GM21619 (cell line): ENCODE measurements around the gene SLC43A2.
"Not testable (repeated sequence)": the region's sequence is repeated elsewhere in the genome, so short reads cannot be mapped to it uniquely, and the experiment has no call there.

Experiments used
- ATAC-seq: cut with Tn5 transposase; IDR thresholded peaks from one replicate; pipeline ENCODE4 v1.9.1; 2021; ENCODE audit not compliant: unreplicated experiment

Gene SLC43A2

DNA sequence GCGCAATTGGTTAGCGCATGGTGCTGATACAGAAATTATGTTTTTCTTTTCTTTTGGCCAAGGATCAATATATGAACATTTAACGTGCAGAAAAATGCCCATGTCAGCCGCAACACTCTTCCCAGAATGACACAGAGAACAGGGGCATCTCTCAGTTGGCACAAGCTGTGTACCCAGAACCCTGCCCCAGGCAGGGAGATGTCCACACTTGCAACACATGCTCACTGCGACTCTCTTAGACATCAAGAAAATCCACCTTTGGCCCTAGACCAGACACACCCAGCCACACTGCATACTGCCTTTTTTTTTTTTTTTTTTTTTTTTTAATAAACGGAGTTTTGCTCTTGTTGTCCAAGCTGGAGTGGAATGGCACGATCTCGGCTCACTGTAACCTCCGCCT, 83.0 kb downstream of the SLC43A2 start:
- no peak for ATAC-seq

DNA sequence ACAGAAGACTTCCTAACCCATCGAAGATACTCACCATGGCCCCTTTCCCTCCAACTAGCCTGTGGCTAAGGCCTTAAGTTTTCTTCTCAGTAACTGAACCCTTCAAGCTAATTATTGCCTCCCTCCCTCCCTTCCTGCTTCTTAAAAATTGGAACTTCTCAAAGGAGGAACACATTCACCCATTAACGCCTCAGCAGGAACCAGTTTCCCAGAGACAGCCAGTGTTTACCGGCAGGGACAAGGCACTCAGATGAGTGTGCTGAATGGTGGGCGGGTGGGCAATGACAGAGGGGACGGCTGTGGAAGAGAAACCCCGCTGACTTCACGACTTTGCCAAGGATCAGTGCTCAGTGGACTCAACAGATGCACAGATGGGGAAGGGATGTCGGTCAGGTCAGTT, 86.3 kb downstream of the SLC43A2 start:
- no peak for ATAC-seq

DNA sequence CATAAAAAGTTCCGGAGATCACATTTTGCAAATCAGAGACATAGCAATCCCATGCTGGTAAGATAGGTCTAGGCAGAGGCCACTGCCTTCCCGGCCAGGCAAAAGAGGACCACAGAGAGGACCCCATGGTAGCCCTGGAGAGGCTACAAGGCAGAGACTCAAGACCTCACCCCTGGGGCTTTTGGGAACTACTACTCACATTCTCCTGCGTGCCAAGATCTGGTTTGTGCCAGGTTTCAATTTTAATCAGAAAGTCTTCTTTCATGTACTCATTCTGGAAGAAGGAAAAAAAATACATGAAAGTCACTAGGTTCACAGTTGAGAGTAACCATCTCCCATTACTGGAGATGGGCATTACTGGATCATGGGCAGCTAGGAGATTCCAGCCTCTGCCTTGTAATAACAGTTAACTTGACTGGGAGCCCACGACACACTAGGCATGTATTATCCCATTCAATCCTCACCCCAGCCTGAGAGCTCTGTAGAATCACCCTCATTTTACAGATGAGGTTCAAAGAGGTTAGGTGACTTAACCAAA, 87.2 kb downstream of the SLC43A2 start:
- ATAC-seq, result no peak

DNA sequence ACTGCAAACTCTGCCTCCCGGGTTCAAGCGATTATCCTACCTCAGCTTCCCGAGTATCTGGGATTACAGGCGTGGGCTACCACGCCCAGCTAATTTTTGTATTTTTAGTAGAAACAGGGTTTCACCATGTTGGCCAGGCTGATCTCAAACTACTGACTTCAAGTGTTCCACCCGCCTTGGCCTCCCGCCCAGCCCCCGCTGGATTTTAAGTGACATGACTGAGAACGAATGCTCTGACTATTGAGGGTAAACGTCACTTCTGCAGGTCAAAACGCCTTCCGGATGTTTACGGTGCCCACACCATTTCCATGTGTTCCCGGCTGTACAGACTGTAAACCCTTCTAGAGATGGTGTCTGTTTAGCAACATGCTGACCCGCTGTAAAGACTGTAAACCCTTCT, 88.8 kb downstream of the SLC43A2 start:
- ATAC-seq, result no peak

DNA sequence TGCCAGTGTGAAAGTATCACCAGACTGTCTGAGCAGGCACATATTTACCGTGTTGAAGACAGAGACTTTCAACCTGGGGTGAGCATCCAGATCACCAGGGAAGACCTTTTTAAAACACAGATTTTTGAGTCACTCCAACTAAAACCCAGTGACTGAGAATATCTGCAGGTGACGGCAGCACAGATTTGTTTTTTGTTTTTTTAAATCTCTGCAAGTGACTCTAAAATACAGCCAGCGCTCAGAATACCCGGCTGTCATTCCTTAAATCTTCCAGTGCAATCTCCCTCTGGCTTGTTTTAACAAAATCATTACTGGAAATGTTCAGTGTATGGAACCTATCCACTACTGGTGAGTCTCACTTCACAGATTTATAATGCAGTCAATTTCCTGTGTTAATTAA, 92.9 kb downstream of the SLC43A2 start:
- no peak for ATAC-seq

GRCh38 chr17:1533661-1534325, 94.8 kb downstream of the SLC43A2 start:
- no peak for ATAC-seq

DNA sequence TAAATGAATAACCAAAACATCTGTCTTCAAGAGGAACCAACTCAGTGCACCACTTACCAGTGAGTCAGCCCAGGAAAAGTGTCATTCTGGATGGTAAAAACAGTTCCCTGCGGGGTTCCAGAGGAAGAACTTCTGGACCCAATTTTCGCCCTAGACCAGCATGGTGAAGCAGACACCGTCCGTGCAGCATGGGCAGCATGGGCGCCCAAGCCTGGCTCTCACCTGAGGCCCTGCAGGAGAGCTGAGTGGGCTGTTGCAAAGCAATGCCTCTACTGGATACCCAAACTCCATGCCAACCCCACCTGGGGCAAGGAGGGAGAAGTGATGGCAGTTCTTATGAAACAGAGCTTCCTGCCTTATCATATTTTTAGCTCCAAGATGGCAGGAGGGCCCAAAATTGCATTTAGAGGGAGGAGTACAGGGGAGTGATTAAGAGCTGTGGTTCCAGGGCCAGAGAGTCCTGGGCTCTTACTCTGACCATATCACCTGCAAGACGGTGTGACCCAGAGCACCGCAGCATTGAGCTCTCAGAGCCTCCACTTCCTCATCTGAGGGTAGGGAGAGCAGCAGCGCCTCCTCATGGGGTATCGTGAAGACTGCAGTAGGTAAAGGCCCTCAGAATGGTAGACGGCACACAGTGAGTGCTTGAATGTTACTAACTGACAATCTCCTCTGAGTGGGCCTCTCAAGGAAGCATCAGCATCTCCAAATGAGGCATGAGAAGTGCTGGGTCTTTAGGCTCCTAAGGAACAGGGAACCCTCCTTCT, 95.6 kb downstream of the SLC43A2 start:
- no peak for ATAC-seq

DNA sequence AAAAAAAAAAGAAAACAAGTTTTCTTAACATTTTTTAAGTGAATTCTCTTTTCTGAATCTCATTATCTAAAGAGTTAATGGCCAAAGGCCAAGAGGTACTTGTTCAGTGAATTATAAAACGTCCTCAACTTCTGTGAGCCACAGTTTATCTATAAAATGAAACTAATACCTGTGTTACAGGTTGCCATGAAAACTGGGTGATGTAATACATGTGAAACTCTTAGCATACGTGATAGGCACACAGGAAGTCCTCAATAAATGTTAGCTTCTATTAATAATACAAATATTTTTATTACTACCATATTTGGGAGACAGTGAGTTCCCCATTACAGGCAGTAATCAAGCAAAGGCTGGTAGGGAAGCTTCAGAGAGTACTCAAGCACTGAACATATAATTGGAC, 98.8 kb downstream of the SLC43A2 start:
- no peak for ATAC-seq

GRCh38 chr17:1526876-1527275, 101.8 kb downstream of the SLC43A2 start:
- ATAC-seq, result not testable (repeated sequence)

- ATAC-seq, result no peak
These were observed 106.0 kb downstream of the SLC43A2 start for GRCh38 chr17:1522626-1523025.

GRCh38 chr17:1521086-1521640, 107.5 kb downstream of the SLC43A2 start:
- no peak for ATAC-seq

DNA sequence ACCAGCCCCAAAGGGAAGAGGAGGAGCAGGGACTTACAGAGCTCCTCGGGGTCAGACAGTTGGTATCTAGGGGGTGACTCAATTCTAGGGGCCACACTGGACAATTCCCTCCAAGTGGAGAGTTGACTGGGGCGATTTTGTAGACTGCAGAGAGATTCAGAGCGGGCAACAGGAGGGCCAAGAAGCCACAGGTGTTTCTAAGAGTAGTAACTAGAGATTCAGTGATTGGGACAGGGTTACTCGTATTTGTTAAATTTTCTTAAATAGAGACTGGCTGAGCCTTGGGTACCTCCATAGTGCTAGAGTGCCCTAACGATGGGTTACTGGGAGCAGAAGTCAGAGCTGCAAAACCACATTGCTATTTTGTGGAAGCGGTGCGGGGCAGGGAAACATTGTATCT, 109.0 kb downstream of the SLC43A2 start:
- no peak for ATAC-seq
